K562 (cell line): ENCODE measurements around the gene SCYL1. TPM values are rescaled to one million over a fixed set of nuclear protein-coding genes. Genes with fewer than 3 reads are reported as not detected.

Experiments used
- CBX1 ChIP-seq: sonication (generic); IDR thresholded peaks from 2 replicates; pipeline ENCODE4 v1.6.1; 2016; ENCODE audit warnings: antibody characterized with exemption, low read depth, mild to moderate bottlenecking
- EHMT2 ChIP-seq: fragments of 450-650 bp; IDR thresholded peaks from 2 replicates; pipeline ENCODE4 v1.6.1; 2018; ENCODE audit warnings: antibody characterized with exemption
- ERF ChIP-seq: fragments of 450-650 bp; formaldehyde crosslinking; IDR thresholded peaks from 2 replicates; pipeline ENCODE4 v1.4.0; 2020; ENCODE audit warnings: mild to moderate bottlenecking, mixed read lengths
- ESRRA ChIP-seq: fragments of 450-650 bp; IDR thresholded peaks from 2 replicates; pipeline ENCODE4 v1.6.1; 2014; ENCODE audit warnings: low read depth, mild to moderate bottlenecking, moderate library complexity, borderline replicate concordance
- ETV5 ChIP-seq: sonication (generic); formaldehyde crosslinking; IDR thresholded peaks from 2 replicates; pipeline ENCODE4 v1.4.0; 2020; ENCODE audit warnings: low read depth, mild to moderate bottlenecking, missing genetic modification reagents
- GATAD2A ChIP-seq: fragments of 450-650 bp; IDR thresholded peaks from 2 replicates; pipeline ENCODE4 v1.6.1; 2017
- HDGF ChIP-seq: fragments of 450-650 bp; IDR thresholded peaks from 2 replicates; pipeline ENCODE4 v1.6.1; 2016
- HNRNPK ChIP-seq: fragments of 200-400 bp; formaldehyde crosslinking; IDR thresholded peaks from one replicate; pipeline ENCODE4 v1.6.1; 2018; ENCODE audit warnings: mild to moderate bottlenecking, low read depth, low read length; ENCODE audit not compliant: poor library complexity, severe bottlenecking
- HNRNPUL1 ChIP-seq: fragments of 200-400 bp; formaldehyde crosslinking; IDR thresholded peaks from 2 replicates; pipeline ENCODE4 v1.6.1; 2017; ENCODE audit warnings: low read length
- MYBL2 ChIP-seq, 2 experiments: fragments of 450-650 bp in 1 of 2; sonication (generic) in 1 of 2; formaldehyde crosslinking in 1 of 2; IDR thresholded peaks; 2 replicates each; pipeline versions ENCODE4 v1.6.1 to v1.8.1; 2017 to 2022; ENCODE audit warnings: borderline replicate concordance in 1 of 2, inconsistent platforms in 1 of 2, low read depth in 1 of 2, mild to moderate bottlenecking in 1 of 2, missing genetic modification reagents in 1 of 2, moderate library complexity in 1 of 2
- PRPF4 ChIP-seq: fragments of 200-400 bp; formaldehyde crosslinking; IDR thresholded peaks from one replicate; pipeline ENCODE4 v1.6.1; 2017; ENCODE audit warnings: low read length, low read depth, mild to moderate bottlenecking; ENCODE audit not compliant: insufficient read depth, poor library complexity, severe bottlenecking
- THAP12 ChIP-seq: fragments of 250-450 bp; sonication (Bioruptor Pico); IDR thresholded peaks from 2 replicates; pipeline ENCODE4 v1.9.0; 2021; ENCODE audit warnings: mild to moderate bottlenecking, inconsistent platforms
- THAP7 ChIP-seq: fragments of 250-450 bp; sonication (Bioruptor Pico); IDR thresholded peaks from 2 replicates; pipeline ENCODE4 v1.5.0; 2021
- XRCC5 ChIP-seq: fragments of 200-400 bp; formaldehyde crosslinking; IDR thresholded peaks from 2 replicates; pipeline ENCODE4 v1.6.1; 2017; ENCODE audit warnings: low read depth, mild to moderate bottlenecking, low read length
- ZNF212 ChIP-seq: fragments of 450-650 bp; formaldehyde crosslinking; IDR thresholded peaks from 2 replicates; pipeline ENCODE4 v1.4.0; 2020; ENCODE audit warnings: mild to moderate bottlenecking
- polyA plus RNA-seq, 8 experiments: library from polyadenylated mRNA; depleted of rRNA in 4 of 8; stranded (reverse) in 5 of 8; unstranded in 3 of 8; fragments of >200 nt; fragmentation: Nextera tagmentation in 2 of 8; fragmentation: Illumina TruSeq in 1 of 8; extraction: Ambion mirVana in 2 of 8; extraction: Trizol in 1 of 8; gene quantifications; 2 replicates each; pipeline versions ENCODE4 v1.2.1 to v1.2.3, GENCODE V29; 2011 to 2014; ENCODE audit warnings: inconsistent platforms in 1 of 8, missing spikeins in 1 of 8
- total RNA-seq, 7 experiments: library from RNA; depleted of rRNA in 6 of 7; stranded (reverse); fragments of >200 nt in 6 of 7; fragmentation: Illumina TruSeq in 2 of 7; extraction: Trizol in 2 of 7; gene quantifications; 2 replicates each; pipeline versions ENCODE4 v1.2.1 to v1.2.3, GENCODE V29; 2011 to 2021; ENCODE audit warnings: low replicate concordance in 1 of 7
- TF ChIP-seq, protein P1 (sequence below): sonication (generic); formaldehyde crosslinking; IDR thresholded peaks from 2 replicates; pipeline ENCODE4 v1.8.0; 2022; ENCODE audit warnings: mild to moderate bottlenecking, missing genetic modification reagents, borderline replicate concordance
- TF ChIP-seq, protein P2 (sequence below): fragments of 450-650 bp; IDR thresholded peaks from one replicate; pipeline ENCODE4 v1.6.1; 2018; ENCODE audit warnings: mild to moderate bottlenecking, moderate library complexity; ENCODE audit not compliant: partially characterized antibody
- TF ChIP-seq, protein P3 (sequence below): sonication (generic); formaldehyde crosslinking; IDR thresholded peaks from 2 replicates; pipeline ENCODE4 v1.8.0; 2022; ENCODE audit warnings: missing genetic modification reagents, mild to moderate bottlenecking, borderline replicate concordance

SCYL1 gene
- total and polyA plus RNA-seq, 9 of the 15 experiments (the other 6 are each of a cell fraction or from before 2014, with no cell fraction given), result 1.9 to 145 (median 57.6) TPM

GRCh38 chr11:65506772-65507505 is 17.9 kb upstream of the SCYL1 start (continued):
- TF ChIP-seq, protein P1, sequence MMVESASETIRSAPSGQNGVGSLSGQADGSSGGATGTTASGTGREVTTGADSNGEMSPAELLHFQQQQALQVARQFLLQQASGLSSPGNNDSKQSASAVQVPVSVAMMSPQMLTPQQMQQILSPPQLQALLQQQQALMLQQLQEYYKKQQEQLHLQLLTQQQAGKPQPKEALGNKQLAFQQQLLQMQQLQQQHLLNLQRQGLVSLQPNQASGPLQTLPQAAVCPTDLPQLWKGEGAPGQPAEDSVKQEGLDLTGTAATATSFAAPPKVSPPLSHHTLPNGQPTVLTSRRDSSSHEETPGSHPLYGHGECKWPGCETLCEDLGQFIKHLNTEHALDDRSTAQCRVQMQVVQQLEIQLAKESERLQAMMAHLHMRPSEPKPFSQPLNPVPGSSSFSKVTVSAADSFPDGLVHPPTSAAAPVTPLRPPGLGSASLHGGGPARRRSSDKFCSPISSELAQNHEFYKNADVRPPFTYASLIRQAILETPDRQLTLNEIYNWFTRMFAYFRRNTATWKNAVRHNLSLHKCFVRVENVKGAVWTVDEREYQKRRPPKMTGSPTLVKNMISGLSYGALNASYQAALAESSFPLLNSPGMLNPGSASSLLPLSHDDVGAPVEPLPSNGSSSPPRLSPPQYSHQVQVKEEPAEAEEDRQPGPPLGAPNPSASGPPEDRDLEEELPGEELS, result peak; percentile 55; the same call in 1 of the 2 replicates
- TF ChIP-seq HDGF (no peak), MYBL2 (IDR thresholded peaks at IDR 0.05; ENCODE audit: low read depth) (peak; percentile 71), MYBL2 (CRISPR knock-in tag; IDR thresholded peaks at IDR 0.05; ENCODE audit: borderline replicate concordance) (no peak), THAP12 (CRISPR knock-in tag) (peak; percentile 93), ESRRA (peak; percentile 54), ETV5 (CRISPR knock-in tag) (peak; percentile 70), CBX1 (peak; percentile 95), HNRNPUL1 (peak; percentile 94), ZNF212 (CRISPR knock-in tag) (peak; percentile 95), HNRNPK (no peak), THAP7 (CRISPR knock-in tag) (peak; percentile 87), ERF (peak; percentile 99), PRPF4 (no peak), XRCC5 (peak; percentile 80), GATAD2A (no peak), EHMT2 (no peak)
- TF ChIP-seq, protein P2, sequence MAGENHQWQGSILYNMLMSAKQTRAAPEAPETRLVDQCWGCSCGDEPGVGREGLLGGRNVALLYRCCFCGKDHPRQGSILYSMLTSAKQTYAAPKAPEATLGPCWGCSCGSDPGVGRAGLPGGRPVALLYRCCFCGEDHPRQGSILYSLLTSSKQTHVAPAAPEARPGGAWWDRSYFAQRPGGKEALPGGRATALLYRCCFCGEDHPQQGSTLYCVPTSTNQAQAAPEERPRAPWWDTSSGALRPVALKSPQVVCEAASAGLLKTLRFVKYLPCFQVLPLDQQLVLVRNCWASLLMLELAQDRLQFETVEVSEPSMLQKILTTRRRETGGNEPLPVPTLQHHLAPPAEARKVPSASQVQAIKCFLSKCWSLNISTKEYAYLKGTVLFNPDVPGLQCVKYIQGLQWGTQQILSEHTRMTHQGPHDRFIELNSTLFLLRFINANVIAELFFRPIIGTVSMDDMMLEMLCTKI, result no peak
- TF ChIP-seq, protein P3, sequence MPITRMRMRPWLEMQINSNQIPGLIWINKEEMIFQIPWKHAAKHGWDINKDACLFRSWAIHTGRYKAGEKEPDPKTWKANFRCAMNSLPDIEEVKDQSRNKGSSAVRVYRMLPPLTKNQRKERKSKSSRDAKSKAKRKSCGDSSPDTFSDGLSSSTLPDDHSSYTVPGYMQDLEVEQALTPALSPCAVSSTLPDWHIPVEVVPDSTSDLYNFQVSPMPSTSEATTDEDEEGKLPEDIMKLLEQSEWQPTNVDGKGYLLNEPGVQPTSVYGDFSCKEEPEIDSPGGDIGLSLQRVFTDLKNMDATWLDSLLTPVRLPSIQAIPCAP (CRISPR knock-in tag), result peak; percentile 73; the same call in 1 of the 2 replicates
